A549 (cell line): ENCODE results near the gene CYSRT1.

Experiments used
- CTCF ChIP-seq: fragments of >200 bp; sonication (Bioruptor Twin); formaldehyde crosslinking; IDR thresholded peaks from 3 replicates; pipeline ENCODE4 v1.5.1; 2016
- NR3C1 ChIP-seq: fragments of >200 bp; sonication (Bioruptor Twin); formaldehyde crosslinking; IDR thresholded peaks from 3 replicates; pipeline ENCODE4 v1.6.1; 2017
- REST ChIP-seq: fragments of 200-600 bp; sonication (generic); IDR thresholded peaks from 2 replicates; pipeline ENCODE4 v1.6.1; 2016; ENCODE audit warnings: antibody characterized with exemption, mild to moderate bottlenecking, moderate library complexity
- ZSCAN20 ChIP-seq: fragments of 250-450 bp; sonication (Bioruptor Pico); IDR thresholded peaks from 2 replicates; pipeline ENCODE4 v1.8.0; 2022; ENCODE audit warnings: mild to moderate bottlenecking, moderate library complexity

- TF ChIP-seq CTCF (no peak), ZSCAN20 (CRISPR knock-in tag) (no peak), NR3C1 (no peak), REST (no peak)
Observed at GRCh38 chr9:137267933-137268355, 43.0 kb downstream of the CYSRT1 start.
